Psoas muscle (tissue), 8 donors: ENCODE results near the gene LZTS3. TPM values are rescaled to one million over a fixed set of nuclear protein-coding genes. Genes with fewer than 3 reads are reported as not detected.
"Not testable (repeated sequence)": the region's sequence is repeated elsewhere in the genome, so short reads cannot be mapped to it uniquely, and the experiment has no call there.

ENCODE experiments used
- ATAC-seq, 4 donors: fragments of 200-7000 bp; cut with Tn5 transposase; one replicate each; pipeline ENCODE4 v1.9.1; 2020; ENCODE audit warnings: moderate library complexity in 3 of 4, mild to moderate bottlenecking in 2 of 4
- DNase-seq, 2 donors: peaks; one replicate each; pipeline ENCODE4 v3.0.0-alpha.2; 2020
- H3K27ac ChIP-seq: fragments of 200-600 bp; one replicate; pipeline ENCODE4 v1.8.0; 2022
- H3K27me3 ChIP-seq, 3 donors: fragments of 200-600 bp in 1 of 3; one replicate each; pipeline versions ENCODE4 v1.6.1 to v1.8.0; 2013 to 2022; ENCODE audit warnings: low read length in 2 of 3, mild to moderate bottlenecking in 2 of 3, moderate library complexity in 1 of 3; ENCODE audit not compliant: insufficient read depth in 3 of 3
- H3K36me3 ChIP-seq, 2 donors: fragments of 200-600 bp in 1 of 2; one replicate each; pipeline versions ENCODE4 v1.6.1 to v1.8.0; 2013 to 2022; ENCODE audit warnings: low read depth in 1 of 2, mild to moderate bottlenecking in 1 of 2, moderate library complexity in 1 of 2; ENCODE audit not compliant: insufficient read depth in 1 of 2
- H3K4me1 ChIP-seq: fragments of 200-600 bp; one replicate; pipeline ENCODE4 v1.8.0; 2022
- H3K4me3 ChIP-seq: fragments of 200-600 bp; one replicate; pipeline ENCODE4 v1.8.0; 2022; ENCODE audit warnings: mild to moderate bottlenecking
- H3K9me3 ChIP-seq: fragments of 200-600 bp; one replicate; pipeline ENCODE4 v1.8.0; 2022
- WGBS, 3 donors: extraction: QIAGEN DNeasy Blood & Tissue Kit; methylation state at CpG; one replicate each; pipeline versions ENCODE4 v1.1.6 to v1.1.7; 2013; 5-methylcytosine and 5-hydroxymethylcytosine counted together
- intact Hi-C, 2 donors: fragments of 100-400 bp; cut with DNase I; formaldehyde crosslinking; loops; one replicate each; pipeline versions ENCODE4 v1.11.0 to v1.14.2; 2022
- polyA plus RNA-seq, 3 donors: library from polyadenylated mRNA; stranded (reverse); fragments of 200-250 nt; gene quantifications; one replicate each; pipeline ENCODE4 v1.2.3, GENCODE V29; 2013
- total RNA-seq, 4 donors: library from RNA; stranded (reverse); fragmentation: NEBNext Ultra II Directional in 2 of 4; extraction: Animal tissue kit (Norgen Biotek cat#: 25700) in 2 of 4; gene quantifications; one replicate each; pipeline versions ENCODE4 v1.2.1 to v1.2.4, GENCODE V29; 2021 to 2023
- TF ChIP-seq, protein P1 (sequence below): fragments of 200-600 bp; IDR thresholded peaks from one replicate; pipeline ENCODE4 v1.8.0; 2022; ENCODE audit warnings: antibody characterized with exemption
- donor health status: healthy with polysubstance abuse.
- donor health status: DM: no; HTN: no; CAD: no; lungs with moderate emphysema.
- donor health status: Bipolar disorder and iron deficiency.
- donor health status: healthy.
- donor health status: DM: yes; HTN: yes; CAD: no.
- donor health status: DM: no; HTN: no; CAD: no.
- donor health status: DM: no; HTN: no; CAD: no.
- donor health status: DM: yes; HTN: yes; CAD: no.

LZTS3 gene
- total and polyA plus RNA-seq, 7 donors, result 4.1 to 13.7 (median 7.9) TPM

DNA sequence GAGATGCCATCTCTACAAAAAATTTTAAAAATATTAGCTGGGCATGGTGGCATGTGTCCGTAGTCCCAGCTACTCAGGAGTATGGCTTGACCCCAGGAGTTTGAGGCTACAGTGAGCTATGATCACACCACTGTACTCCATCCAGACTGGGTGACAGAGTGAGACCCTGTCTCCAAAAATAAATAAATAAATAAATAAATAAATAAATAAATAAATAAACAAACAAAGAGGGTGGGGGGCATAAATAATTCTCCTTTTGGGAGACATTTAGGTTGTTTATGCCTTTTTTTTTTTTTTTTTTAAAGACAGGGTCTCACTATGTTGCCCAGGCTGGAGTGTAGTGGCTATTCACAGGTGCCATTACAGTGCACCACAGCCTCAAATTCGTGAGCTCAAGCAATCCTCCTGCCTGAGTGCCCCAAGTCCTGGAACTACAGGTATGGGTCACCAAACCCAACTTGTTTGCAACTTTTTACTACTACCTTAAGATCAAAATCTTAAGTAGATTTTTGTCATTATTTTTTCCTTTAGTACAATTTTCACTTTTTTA lies 43.2 kb downstream of the LZTS3 start:
- H3K4me1 ChIP-seq, result peaks cover 25% of the 10 kb centered on the region
- 74 to 89% (median 81%) methylated on average over 2 of the region's 2 CpGs for WGBS, 3 donors
- H3K27ac ChIP-seq, result no peak overlapping the region
- DNase-seq, result no peak
- no peaks in the 10 kb centered on the region for H3K9me3 ChIP-seq
- H3K27me3 ChIP-seq, result no peaks in the 10 kb centered on the region
- H3K4me3 ChIP-seq, result no peak overlapping the region
- intact Hi-C loops, result no loop called here
- TF ChIP-seq, protein P1, sequence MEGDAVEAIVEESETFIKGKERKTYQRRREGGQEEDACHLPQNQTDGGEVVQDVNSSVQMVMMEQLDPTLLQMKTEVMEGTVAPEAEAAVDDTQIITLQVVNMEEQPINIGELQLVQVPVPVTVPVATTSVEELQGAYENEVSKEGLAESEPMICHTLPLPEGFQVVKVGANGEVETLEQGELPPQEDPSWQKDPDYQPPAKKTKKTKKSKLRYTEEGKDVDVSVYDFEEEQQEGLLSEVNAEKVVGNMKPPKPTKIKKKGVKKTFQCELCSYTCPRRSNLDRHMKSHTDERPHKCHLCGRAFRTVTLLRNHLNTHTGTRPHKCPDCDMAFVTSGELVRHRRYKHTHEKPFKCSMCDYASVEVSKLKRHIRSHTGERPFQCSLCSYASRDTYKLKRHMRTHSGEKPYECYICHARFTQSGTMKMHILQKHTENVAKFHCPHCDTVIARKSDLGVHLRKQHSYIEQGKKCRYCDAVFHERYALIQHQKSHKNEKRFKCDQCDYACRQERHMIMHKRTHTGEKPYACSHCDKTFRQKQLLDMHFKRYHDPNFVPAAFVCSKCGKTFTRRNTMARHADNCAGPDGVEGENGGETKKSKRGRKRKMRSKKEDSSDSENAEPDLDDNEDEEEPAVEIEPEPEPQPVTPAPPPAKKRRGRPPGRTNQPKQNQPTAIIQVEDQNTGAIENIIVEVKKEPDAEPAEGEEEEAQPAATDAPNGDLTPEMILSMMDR, result no peak
- no peaks in the 10 kb centered on the region for H3K36me3 ChIP-seq
- ATAC-seq, result no peak

DNA sequence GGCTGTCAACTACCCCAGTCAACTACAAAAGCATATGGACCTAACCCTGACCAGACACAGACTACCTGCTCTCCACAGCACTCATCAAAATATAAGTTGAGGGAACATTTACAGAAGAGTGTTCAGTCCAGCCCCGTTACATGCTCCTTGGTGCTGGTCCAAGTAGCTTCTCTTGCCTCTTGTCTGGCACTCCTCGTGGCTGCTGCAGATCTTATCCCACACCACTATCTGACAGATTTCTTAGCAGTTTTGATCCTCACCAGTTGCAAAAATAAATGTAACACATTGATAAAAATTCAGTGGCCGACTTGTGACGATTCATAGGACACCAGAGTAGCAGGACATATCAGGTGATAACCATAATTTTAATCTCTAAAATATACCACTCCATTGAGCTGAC lies 44.3 kb downstream of the LZTS3 start:
- H3K27me3 ChIP-seq, result no peaks in the 10 kb centered on the region
- H3K9me3 ChIP-seq, result no peaks in the 10 kb centered on the region
- DNase-seq, result no peak
- TF ChIP-seq, protein P1, result no peak
- 49 to 76% (median 59%) methylated on average over 4 of the region's 4 CpGs for WGBS, 3 donors
- no peak overlapping the region for H3K27ac ChIP-seq
- peaks cover 25% of the 10 kb centered on the region for H3K4me1 ChIP-seq
- no peak overlapping the region for H3K4me3 ChIP-seq
- intact Hi-C loops, result no loop called here
- peak in 3 of 4 donors; percentile 41 to 47 (median 42) for ATAC-seq
- no peaks in the 10 kb centered on the region for H3K36me3 ChIP-seq

DNA sequence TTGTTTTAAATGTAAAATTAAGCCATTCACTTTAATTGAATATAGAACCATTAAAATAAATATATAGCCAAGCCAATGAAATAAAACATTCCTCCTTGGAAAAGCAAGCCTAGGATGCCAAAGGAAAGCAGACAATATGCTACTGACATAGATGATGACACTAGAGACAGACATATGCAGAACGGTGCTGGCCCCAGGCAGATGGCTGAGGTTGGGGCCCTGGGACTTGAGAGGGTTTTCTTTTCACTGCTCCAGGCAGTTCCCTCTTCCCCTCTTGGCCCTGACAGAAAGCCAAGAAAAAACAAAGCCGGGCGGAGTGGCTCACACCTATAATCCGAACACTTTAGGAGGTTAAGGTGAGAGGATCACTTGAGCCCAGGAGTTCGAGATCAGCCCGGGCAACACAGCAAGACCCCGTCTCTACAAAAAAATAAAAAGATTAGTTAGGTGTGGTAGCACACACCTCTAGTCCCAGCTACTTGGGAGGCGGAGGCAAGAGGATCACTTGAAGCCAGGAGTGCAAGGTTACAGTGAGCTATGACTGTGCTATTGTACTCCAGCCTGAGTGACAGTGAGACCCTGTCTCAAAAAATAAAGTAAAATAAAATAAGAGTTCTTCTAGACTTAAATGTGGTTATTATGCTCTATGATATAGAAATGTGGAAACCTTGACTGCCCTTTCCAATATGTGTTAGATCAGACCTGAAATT lies 44.9 kb downstream of the LZTS3 start:
- H3K4me1 ChIP-seq, result peaks cover 31% of the 10 kb centered on the region
- H3K4me3 ChIP-seq, result no peak overlapping the region
- no peaks in the 10 kb centered on the region for H3K27me3 ChIP-seq
- intact Hi-C loops, result no loop called here
- peak in 1 of 4 donors; percentile 28 for ATAC-seq
- 57 to 76% (median 66%) methylated on average over 8 of the region's 8 CpGs for WGBS, 3 donors
- TF ChIP-seq, protein P1, result no peak
- no peaks in the 10 kb centered on the region for H3K36me3 ChIP-seq
- H3K9me3 ChIP-seq, result no peaks in the 10 kb centered on the region
- DNase-seq, result no peak
- H3K27ac ChIP-seq, result no peak overlapping the region

DNA sequence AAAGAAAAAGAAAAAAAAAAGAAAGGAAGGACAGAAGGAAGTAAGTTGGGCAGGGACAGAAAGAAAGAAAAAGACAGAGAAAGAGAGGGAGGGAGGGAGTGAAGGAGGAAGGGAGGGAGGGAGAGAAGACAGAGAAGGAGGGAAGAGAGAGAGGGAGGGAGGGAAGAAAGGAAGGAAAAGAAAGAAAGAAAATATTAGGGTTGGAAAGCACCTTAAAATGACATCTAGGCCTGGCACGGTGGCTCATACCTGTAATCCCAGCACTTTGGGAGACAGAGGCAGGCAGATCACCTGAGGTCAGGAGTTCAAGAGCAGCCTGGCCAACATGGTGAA lies 46.9 kb downstream of the LZTS3 start:
- no peak overlapping the region for H3K4me3 ChIP-seq
- WGBS, 3 donors, result 86 to 100% (median 95%) methylated on average over 1 of the region's 1 CpG
- no peak for ATAC-seq
- peaks cover 6 to 16% of the 10 kb centered on the region in 2 donors for H3K36me3 ChIP-seq
- H3K4me1 ChIP-seq, result peaks cover 37% of the 10 kb centered on the region
- no peaks in the 10 kb centered on the region for H3K9me3 ChIP-seq
- no peak for DNase-seq
- intact Hi-C loops, result no loop called here
- H3K27me3 ChIP-seq, result no peaks in the 10 kb centered on the region
- H3K27ac ChIP-seq, result no peak overlapping the region
- TF ChIP-seq, protein P1, result no peak

DNA sequence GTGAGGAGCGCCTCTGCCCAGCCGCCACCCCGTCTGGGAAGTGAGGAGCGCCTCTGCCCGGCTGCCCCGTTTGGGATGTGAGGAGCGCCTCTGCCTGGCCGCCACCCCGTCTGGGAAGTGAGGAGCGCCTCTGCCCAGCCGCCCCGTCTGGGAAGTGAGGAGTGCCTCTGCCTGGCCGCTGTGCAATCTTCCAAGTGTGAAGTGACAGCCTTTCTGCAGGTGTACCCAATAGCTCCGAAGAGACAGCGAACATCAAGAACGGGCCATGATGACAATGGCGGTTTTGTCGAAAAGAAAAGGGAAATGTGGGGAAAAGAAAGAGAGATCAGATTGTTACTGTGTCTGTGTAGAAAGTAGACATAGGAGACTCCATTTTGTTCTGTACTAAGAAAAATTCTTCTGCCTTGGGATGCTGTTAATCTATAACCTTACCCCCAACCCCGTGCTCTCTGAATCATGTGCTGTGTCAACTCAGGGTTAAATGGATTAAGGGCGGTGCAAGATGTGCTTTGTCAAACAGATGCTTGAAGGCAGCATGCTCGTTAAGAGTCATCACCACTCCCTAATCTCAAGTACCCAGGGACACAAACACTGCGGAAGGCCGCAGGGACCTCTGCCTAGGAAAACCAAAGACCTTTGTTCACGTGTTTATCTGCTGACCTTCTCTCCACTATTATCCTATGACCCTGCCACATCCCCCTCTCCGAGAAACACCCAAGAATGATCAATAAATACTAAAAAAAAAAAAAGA lies 47.4 kb downstream of the LZTS3 start:
- intact Hi-C loops, H3K27me3 ChIP-seq: not testable (repeated sequence)

DNA sequence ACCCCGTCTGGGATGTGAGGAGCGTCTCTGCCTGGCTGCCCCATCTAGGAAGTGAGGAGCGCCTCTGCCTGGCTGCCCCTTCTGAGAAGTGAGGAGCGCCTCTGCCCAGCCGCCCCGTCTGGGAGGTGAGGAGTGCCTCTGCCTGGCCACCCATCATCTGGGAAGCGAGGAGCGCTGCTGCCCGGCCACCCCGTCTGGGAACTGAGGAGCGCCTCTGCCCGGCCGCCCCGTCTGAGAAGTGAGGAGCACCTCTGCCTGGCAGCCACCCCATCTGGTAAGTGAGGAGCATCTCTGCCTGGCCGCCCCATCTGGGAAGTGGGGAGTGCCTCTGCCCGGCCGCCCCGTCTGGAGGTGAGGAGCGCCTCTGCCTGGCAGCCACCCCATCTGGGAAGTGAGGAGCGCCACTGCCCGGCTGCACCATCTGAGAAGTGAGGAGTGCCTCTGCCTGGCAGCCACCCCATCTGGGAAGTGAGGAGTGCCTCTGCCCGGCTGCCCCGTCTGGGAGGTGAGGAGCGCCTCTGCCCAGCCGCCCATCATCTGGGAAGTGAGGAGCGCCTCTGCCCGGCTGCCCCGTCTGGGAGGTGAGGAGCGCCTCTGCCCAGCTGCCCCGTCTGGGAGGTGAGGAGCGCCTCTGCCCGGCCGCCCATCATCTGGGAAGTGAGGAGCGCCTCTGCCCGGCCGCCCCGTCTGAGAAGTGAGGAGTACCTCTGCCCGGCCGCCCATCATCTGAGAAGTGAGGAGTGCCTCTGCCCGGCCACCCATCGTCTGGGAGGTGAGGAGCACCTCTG lies 48.4 kb downstream of the LZTS3 start:
- DNase-seq, H3K9me3 ChIP-seq, H3K27ac ChIP-seq, ATAC-seq, H3K4me3 ChIP-seq, H3K27me3 ChIP-seq: not testable (repeated sequence)
- WGBS, 3 donors, result 97 to 98% (median 97%) methylated on average over 34 to 41 of the region's 41 CpGs
- H3K36me3 ChIP-seq, result peaks cover 6 to 29% of the 10 kb centered on the region in 2 donors
- peaks cover 37% of the 10 kb centered on the region for H3K4me1 ChIP-seq
- intact Hi-C loops, result loop anchor here in 1 of 2 donors (5.0 kb wide), 1 partner anchor 32 kb away; the partner anchor contains the start of genes FASTKD5 and UBOX5

More for the DNA sequence above, 47.4 kb downstream of the LZTS3 start:
- not testable (repeated sequence) for DNase-seq, H3K4me3 ChIP-seq, H3K27ac ChIP-seq, ATAC-seq, H3K9me3 ChIP-seq
- peaks cover 37% of the 10 kb centered on the region for H3K4me1 ChIP-seq
- peaks cover 6 to 21% of the 10 kb centered on the region in 2 donors for H3K36me3 ChIP-seq
- WGBS, 3 donors, result 93 to 95% (median 94%) methylated on average over 24 to 25 of the region's 25 CpGs

DNA sequence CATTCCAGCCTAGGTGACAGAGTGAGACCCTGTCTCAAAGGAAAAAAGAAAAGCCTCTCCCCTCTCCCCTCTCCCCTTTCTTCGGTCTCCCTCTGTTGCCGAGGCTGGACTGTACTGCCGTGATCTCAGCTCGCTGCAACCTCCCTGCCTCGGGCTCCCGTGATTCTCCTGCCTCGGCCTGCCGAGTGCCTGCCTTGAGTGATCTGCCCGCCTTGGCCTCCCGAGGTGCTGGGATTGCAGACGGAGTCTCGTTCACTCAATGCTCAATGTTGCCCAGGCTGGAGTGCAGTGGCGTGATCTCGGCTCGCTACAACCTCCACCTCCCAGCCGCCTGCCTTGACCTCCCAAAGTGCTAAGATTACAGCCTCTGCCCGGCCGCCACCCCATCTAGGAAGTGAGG lies 49.2 kb downstream of the LZTS3 start:
- 97 to 99% (median 98%) methylated on average over 14 to 15 of the region's 18 CpGs for WGBS, 3 donors
- H3K9me3 ChIP-seq, H3K27me3 ChIP-seq, DNase-seq, H3K4me3 ChIP-seq: not testable (repeated sequence)
- Histone ChIP-seq H3K4me1 (peaks cover 34% of the 10 kb centered on the region), H3K27ac (peak overlapping the region; percentile 56), H3K36me3 (peaks cover 6 to 37% of the 10 kb centered on the region in 2 donors)
- ATAC-seq, result peak in 1 of 4 donors; percentile 6
- intact Hi-C loops, result loop anchor here in 1 of 2 donors (5.0 kb wide), 1 partner anchor 33 kb away; the partner anchor contains the start of genes FASTKD5 and UBOX5
